IMR-90 (cell line): ENCODE data around the gene ASCL1.

ENCODE experiments used
- USF2 ChIP-seq: fragments of 150-350 bp; IDR thresholded peaks from 2 replicates; pipeline ENCODE4 v1.6.1; 2017; ENCODE audit warnings: mild to moderate bottlenecking, antibody characterized with exemption, low read length, low read depth
- TF ChIP-seq, protein P1 (sequence below): conservative IDR thresholded peaks from 2 replicates; pipeline ENCODE4 v1.5.1; 2012; ENCODE audit warnings: mild to moderate bottlenecking, low read depth, low read length, improper control_type of control experiment

DNA sequence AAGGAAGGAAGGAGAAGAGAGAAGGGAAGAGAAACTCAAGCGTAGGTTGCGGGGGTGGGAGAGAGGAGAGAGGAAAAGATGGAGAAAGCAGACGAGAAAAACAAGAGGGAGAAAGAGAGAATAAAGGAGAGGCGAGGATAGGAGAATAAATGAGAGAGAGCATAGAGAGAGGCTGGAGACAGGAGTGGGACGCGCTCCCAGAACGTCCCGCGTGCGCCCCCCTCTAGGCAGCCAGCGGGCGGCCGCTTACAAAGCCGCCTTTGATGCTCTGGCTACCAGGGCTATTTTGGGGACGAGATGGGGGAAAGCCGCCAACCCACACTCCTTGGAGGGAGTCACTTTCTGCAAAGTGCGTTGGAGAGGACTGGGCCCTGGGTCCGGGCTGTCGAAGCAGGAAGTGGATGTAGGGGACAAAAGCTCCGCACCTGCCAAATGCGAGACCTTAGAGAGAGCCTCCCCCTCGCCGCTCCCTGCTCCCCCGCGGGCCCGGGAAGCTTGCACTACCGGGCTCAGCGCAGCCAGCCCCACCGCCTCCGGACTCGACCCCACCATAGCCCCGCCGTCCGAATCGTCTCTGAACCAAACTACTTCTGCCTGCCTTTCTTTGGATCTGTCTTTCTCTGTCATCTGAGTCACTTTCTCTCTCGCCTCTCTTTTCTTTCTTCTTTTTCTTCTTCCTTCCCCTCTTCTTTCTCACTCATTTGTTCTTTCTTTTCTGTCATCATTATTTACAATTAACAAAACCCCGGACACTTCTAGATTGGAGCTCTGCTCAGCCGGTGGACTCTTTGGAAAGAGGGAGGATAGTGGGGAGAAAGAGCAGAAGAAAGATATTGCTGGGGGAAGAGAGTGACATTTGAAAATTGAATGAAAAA lies 8.0 kb downstream of the ASCL1 start:
- no peak for TF ChIP-seq USF2
- TF ChIP-seq, protein P1, sequence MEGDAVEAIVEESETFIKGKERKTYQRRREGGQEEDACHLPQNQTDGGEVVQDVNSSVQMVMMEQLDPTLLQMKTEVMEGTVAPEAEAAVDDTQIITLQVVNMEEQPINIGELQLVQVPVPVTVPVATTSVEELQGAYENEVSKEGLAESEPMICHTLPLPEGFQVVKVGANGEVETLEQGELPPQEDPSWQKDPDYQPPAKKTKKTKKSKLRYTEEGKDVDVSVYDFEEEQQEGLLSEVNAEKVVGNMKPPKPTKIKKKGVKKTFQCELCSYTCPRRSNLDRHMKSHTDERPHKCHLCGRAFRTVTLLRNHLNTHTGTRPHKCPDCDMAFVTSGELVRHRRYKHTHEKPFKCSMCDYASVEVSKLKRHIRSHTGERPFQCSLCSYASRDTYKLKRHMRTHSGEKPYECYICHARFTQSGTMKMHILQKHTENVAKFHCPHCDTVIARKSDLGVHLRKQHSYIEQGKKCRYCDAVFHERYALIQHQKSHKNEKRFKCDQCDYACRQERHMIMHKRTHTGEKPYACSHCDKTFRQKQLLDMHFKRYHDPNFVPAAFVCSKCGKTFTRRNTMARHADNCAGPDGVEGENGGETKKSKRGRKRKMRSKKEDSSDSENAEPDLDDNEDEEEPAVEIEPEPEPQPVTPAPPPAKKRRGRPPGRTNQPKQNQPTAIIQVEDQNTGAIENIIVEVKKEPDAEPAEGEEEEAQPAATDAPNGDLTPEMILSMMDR: no peak
